Fibroblast of lung (primary cell): Measurements from ENCODE around the gene ANKRD17. TPM values are rescaled to one million over a fixed set of nuclear protein-coding genes. Genes with fewer than 3 reads are reported as not detected.

Experiments
- DNase-seq, 2 donors: peaks; one replicate each; pipeline versions ENCODE4 v3.0.0 to v3.0.0-alpha.2; 2010; ENCODE audit warnings: low read depth in 2 of 2
- H2AFZ ChIP-seq: 2 replicates; pipeline ENCODE4 v1.5.1; 2012; ENCODE audit warnings: low read length, control low read depth, inconsistent platforms
- H3K27ac ChIP-seq: 2 replicates; pipeline ENCODE4 v1.5.1; 2011; ENCODE audit warnings: low read length, control low read depth; ENCODE audit not compliant: insufficient read depth
- H3K27me3 ChIP-seq: 2 replicates; pipeline ENCODE4 v1.5.1; 2011; ENCODE audit warnings: mild to moderate bottlenecking, low read length; ENCODE audit not compliant: control insufficient read depth, insufficient read depth
- H3K36me3 ChIP-seq: 2 replicates; pipeline ENCODE4 v1.5.1; 2011; ENCODE audit warnings: low read length; ENCODE audit not compliant: control insufficient read depth, insufficient read depth
- H3K4me1 ChIP-seq: 2 replicates; pipeline ENCODE4 v1.5.1; 2011; ENCODE audit warnings: low read length; ENCODE audit not compliant: control insufficient read depth, insufficient read depth; ENCODE audit errors: extremely low read depth
- H3K4me2 ChIP-seq: 2 replicates; pipeline ENCODE4 v1.5.1; 2011; ENCODE audit warnings: low read length, control low read depth; ENCODE audit not compliant: insufficient read depth; ENCODE audit errors: extremely low read depth
- H3K4me3 ChIP-seq, 4 experiments: fragments of 200-600 bp in 1 of 4; sonication (generic) in 1 of 4; replicated peaks in 1 of 4; 2 replicates each; pipeline ENCODE4 v1.5.1; 2011 to 2016; ENCODE audit warnings: low read length in 4 of 4, low read depth in 3 of 4, mild to moderate bottlenecking in 3 of 4, control low read depth in 2 of 4, inconsistent platforms in 1 of 4, mixed read lengths in 1 of 4; ENCODE audit not compliant: insufficient read depth in 1 of 4; ENCODE audit errors: control extremely low read depth in 1 of 4
- H3K79me2 ChIP-seq: 2 replicates; pipeline ENCODE4 v1.5.1; 2012; ENCODE audit warnings: mild to moderate bottlenecking, low read length, inconsistent platforms; ENCODE audit not compliant: control insufficient read depth, insufficient read depth
- H3K9ac ChIP-seq: 2 replicates; pipeline ENCODE4 v1.5.1; 2011; ENCODE audit warnings: mild to moderate bottlenecking, low read length, control low read depth; ENCODE audit not compliant: insufficient read depth
- H3K9me3 ChIP-seq: 2 replicates; pipeline ENCODE4 v1.5.1; 2012; ENCODE audit warnings: low read depth, low read length; ENCODE audit not compliant: control insufficient read depth, insufficient read depth
- H4K20me1 ChIP-seq: 2 replicates; pipeline ENCODE4 v1.5.1; 2011; ENCODE audit warnings: low read length; ENCODE audit not compliant: control insufficient read depth, insufficient read depth; ENCODE audit errors: extremely low read depth
- CTCF ChIP-seq, 2 donors: IDR thresholded peaks in 1 of 2; conservative IDR thresholded peaks in 1 of 2; 1 replicate in 1 of 2; 2 replicates in 1 of 2; pipeline ENCODE4 v1.5.1; 2011 to 2012; ENCODE audit warnings: low read length in 2 of 2, control low read depth in 1 of 2, inconsistent platforms in 1 of 2, low read depth in 1 of 2, mild to moderate bottlenecking in 1 of 2
- EZH2 ChIP-seq: IDR thresholded peaks from 2 replicates; pipeline ENCODE4 v1.5.1; 2012; ENCODE audit warnings: low read length, control low read depth, mild to moderate bottlenecking; ENCODE audit errors: missing control alignments
- polyA plus RNA-seq, 2 donors: library from polyadenylated mRNA; depleted of rRNA in 1 of 2; stranded (reverse) in 1 of 2; unstranded in 1 of 2; fragments of >200 nt; gene quantifications; 2 replicates each; pipeline ENCODE4 v1.2.1, GENCODE V29; 2011 to 2012; ENCODE audit warnings: missing spikeins in 1 of 2
- total RNA-seq: library from RNA; depleted of rRNA; stranded (reverse); fragments of >200 nt; gene quantifications from 2 replicates; pipeline ENCODE4 v1.2.1, GENCODE V29; 2014

The ANKRD17 gene
- total and polyA plus RNA-seq, 2 donors (not counting 1 experiment from before 2014, with no cell fraction given), result 46.2 to 54.6 TPM

- no peak for DNase-seq
Measured at GRCh38 chr4:73066445-73066844, 192.2 kb downstream of the ANKRD17 start.

GRCh38 chr4:73064536-73064935, 194.1 kb downstream of the ANKRD17 start:
- Histone ChIP-seq H3K27ac (no peak overlapping the region), H3K79me2 (peaks cover 8% of the 10 kb centered on the region), H3K4me1 (no peaks in the 10 kb centered on the region), H4K20me1 (no peaks in the 10 kb centered on the region), H3K36me3 (peaks cover 5% of the 10 kb centered on the region), H3K9me3 (no peaks in the 10 kb centered on the region), H3K4me3 (no peak overlapping the region), H3K4me2 (no peak overlapping the region), H3K9ac (no peak overlapping the region), H3K27me3 (no peaks in the 10 kb centered on the region), H2AFZ (no peak overlapping the region)
- DNase-seq, result peak in 1 of 2 donors; percentile 47
- TF ChIP-seq CTCF (conservative IDR thresholded peaks at IDR 0.05 in 1 of 2, IDR thresholded peaks at IDR 0.05 in 1 of 2; ENCODE audit: low read depth in 1 of 2, low read length in 2 of 2), result no peak
- TF ChIP-seq EZH2, result no peak

More at GRCh38 chr4:73066445-73066844, 192.2 kb downstream of the ANKRD17 start:
- H2AFZ ChIP-seq, result no peak overlapping the region
- H4K20me1 ChIP-seq, result no peaks in the 10 kb centered on the region
- no peak overlapping the region for H3K27ac ChIP-seq
- no peak overlapping the region for H3K9ac ChIP-seq
- H3K27me3 ChIP-seq, result no peaks in the 10 kb centered on the region
- H3K4me3 ChIP-seq, result no peak overlapping the region
- TF ChIP-seq CTCF (conservative IDR thresholded peaks at IDR 0.05 in 1 of 2, IDR thresholded peaks at IDR 0.05 in 1 of 2; ENCODE audit: low read depth in 1 of 2, low read length in 2 of 2) (no peak), EZH2 (no peak)
- no peak overlapping the region for H3K4me2 ChIP-seq
- H3K79me2 ChIP-seq, result peaks cover 8% of the 10 kb centered on the region
- no peaks in the 10 kb centered on the region for H3K9me3 ChIP-seq
- no peaks in the 10 kb centered on the region for H3K4me1 ChIP-seq
- H3K36me3 ChIP-seq, result peaks cover 2% of the 10 kb centered on the region

- H3K9ac ChIP-seq, result no peak overlapping the region
- H3K9me3 ChIP-seq, result no peaks in the 10 kb centered on the region
- H3K27ac ChIP-seq, result no peak overlapping the region
- H3K4me3 ChIP-seq, result no peak overlapping the region
- H3K79me2 ChIP-seq, result no peaks in the 10 kb centered on the region
- no peaks in the 10 kb centered on the region for H4K20me1 ChIP-seq
- H3K4me1 ChIP-seq, result no peaks in the 10 kb centered on the region
- no peaks in the 10 kb centered on the region for H3K27me3 ChIP-seq
- H3K36me3 ChIP-seq, result peaks cover 3% of the 10 kb centered on the region
- DNase-seq, result no peak
- no peak overlapping the region for H3K4me2 ChIP-seq
- H2AFZ ChIP-seq, result no peak overlapping the region
- TF ChIP-seq EZH2 (no peak), CTCF (conservative IDR thresholded peaks at IDR 0.05 in 1 of 2, IDR thresholded peaks at IDR 0.05 in 1 of 2; ENCODE audit: low read depth in 1 of 2, low read length in 2 of 2) (no peak)
Measured at GRCh38 chr4:73055241-73055897, 203.2 kb downstream of the ANKRD17 start.
